ENCODE data around the gene GRK3. TPM values are rescaled to one million over a fixed set of nuclear protein-coding genes. Genes with fewer than 3 reads are reported as not detected.

Gene GRK3
- total RNA-seq, 2 donors from 2014 or later = 19.4 to 21.0 TPM

DNA sequence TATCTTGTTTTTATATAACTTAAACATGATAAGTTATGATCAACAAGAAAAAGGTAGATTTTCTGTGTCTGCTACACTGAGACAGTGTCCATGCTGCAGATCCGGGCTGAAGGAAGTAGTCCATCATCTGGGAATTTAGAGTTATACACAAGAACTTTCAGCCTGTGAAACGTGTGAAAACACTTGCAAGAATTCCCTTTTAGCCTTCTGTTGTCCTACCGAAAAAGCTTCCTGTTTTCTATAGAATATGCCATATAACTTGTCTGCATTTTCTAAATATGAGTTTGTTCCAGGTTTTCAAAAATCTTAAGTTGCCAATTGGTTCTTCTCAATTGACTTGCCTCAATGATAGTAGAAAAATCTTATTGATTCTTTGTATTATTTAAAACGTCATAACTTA lies 113.2 kb downstream of the GRK3 start:
- H3K36me3 ChIP-seq (ENCODE audit: control insufficient read depth, insufficient read depth, low read length) = no peaks in the 10 kb centered on the region
- no peaks in the 10 kb centered on the region for H3K4me1 ChIP-seq (ENCODE audit: control insufficient read depth, insufficient read depth, low read length)
- H3K9me3 ChIP-seq (ENCODE audit: control insufficient read depth, low read length) = no peaks in the 10 kb centered on the region
- TF ChIP-seq, protein P1, sequence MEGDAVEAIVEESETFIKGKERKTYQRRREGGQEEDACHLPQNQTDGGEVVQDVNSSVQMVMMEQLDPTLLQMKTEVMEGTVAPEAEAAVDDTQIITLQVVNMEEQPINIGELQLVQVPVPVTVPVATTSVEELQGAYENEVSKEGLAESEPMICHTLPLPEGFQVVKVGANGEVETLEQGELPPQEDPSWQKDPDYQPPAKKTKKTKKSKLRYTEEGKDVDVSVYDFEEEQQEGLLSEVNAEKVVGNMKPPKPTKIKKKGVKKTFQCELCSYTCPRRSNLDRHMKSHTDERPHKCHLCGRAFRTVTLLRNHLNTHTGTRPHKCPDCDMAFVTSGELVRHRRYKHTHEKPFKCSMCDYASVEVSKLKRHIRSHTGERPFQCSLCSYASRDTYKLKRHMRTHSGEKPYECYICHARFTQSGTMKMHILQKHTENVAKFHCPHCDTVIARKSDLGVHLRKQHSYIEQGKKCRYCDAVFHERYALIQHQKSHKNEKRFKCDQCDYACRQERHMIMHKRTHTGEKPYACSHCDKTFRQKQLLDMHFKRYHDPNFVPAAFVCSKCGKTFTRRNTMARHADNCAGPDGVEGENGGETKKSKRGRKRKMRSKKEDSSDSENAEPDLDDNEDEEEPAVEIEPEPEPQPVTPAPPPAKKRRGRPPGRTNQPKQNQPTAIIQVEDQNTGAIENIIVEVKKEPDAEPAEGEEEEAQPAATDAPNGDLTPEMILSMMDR (conservative IDR thresholded peaks at IDR 0.05) = no peak
- no peaks in the 10 kb centered on the region for H3K4me1 Mint-ChIP-seq
- no peaks in the 10 kb centered on the region for H3K9me3 Mint-ChIP-seq
- no peak overlapping the region for H3K27ac ChIP-seq (ENCODE audit: low read depth, low read length)
- H3K36me3 Mint-ChIP-seq (ENCODE audit: low read depth) = peaks cover 2% of the 10 kb centered on the region
- no peak overlapping the region for H3K4me3 Mint-ChIP-seq
- DNase-seq = no peak
- H3K27me3 Mint-ChIP-seq (ENCODE audit: insufficient read depth) = no peaks in the 10 kb centered on the region
- H3K27me3 ChIP-seq (ENCODE audit: control insufficient read depth, insufficient read depth, low read length, poor library complexity, severe bottlenecking) = no peaks in the 10 kb centered on the region
- WGBS, 2 experiments (ENCODE audit: insufficient coverage in 1 of 2, insufficient read length in 1 of 2) = 93 to 98% methylated on average over 3 of the region's 4 CpGs
- H3K27ac Mint-ChIP-seq = no peak overlapping the region
- no peak overlapping the region for H3K4me3 ChIP-seq (ENCODE audit: low read length)
- H3K9ac ChIP-seq (ENCODE audit: extremely low read depth, low read length, poor library complexity, severe bottlenecking) = no peak overlapping the region

DNA sequence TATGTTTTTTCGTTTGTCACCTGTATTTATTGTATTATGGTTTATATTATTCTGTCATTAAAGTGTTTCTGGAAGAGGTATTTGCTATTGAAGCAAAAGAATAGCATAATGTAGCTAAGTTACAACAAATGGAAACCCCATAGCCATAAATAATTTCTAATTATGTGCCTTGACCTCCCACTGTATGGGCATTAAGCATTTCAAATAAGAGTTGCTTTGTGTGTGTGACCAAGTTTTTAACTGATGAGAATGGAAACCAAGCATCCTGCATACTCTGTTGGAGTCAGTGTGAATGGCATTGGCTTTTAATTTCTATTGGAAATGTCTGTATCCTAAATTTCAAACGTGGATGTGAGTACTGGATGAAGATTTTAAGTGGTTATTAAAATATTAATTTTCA lies 115.6 kb downstream of the GRK3 start:
- Mint-ChIP-seq H3K27ac (no peak overlapping the region), H3K4me1 (no peaks in the 10 kb centered on the region), H3K36me3 (ENCODE audit: low read depth) (peaks cover 7% of the 10 kb centered on the region), H3K27me3 (ENCODE audit: insufficient read depth) (no peaks in the 10 kb centered on the region), H3K4me3 (no peak overlapping the region), H3K9me3 (no peaks in the 10 kb centered on the region)
- Histone ChIP-seq H3K4me1 (ENCODE audit: control insufficient read depth, insufficient read depth, low read length) (no peaks in the 10 kb centered on the region), H3K4me3 (ENCODE audit: low read length) (no peak overlapping the region), H3K36me3 (ENCODE audit: control insufficient read depth, insufficient read depth, low read length) (no peaks in the 10 kb centered on the region), H3K27ac (ENCODE audit: low read depth, low read length) (no peak overlapping the region), H3K9ac (ENCODE audit: extremely low read depth, low read length, poor library complexity, severe bottlenecking) (no peak overlapping the region), H3K27me3 (ENCODE audit: control insufficient read depth, insufficient read depth, low read length, poor library complexity, severe bottlenecking) (no peaks in the 10 kb centered on the region), H3K9me3 (ENCODE audit: control insufficient read depth, low read length) (no peaks in the 10 kb centered on the region)
- 90% methylated on average over 1 of the region's 2 CpGs; no CpG with 5 or more reads in 1 of the 2 experiments for WGBS, 2 experiments (ENCODE audit: insufficient coverage in 1 of 2, insufficient read length in 1 of 2)
- TF ChIP-seq, protein P1 (conservative IDR thresholded peaks at IDR 0.05) = no peak
- DNase-seq = no peak

DNA sequence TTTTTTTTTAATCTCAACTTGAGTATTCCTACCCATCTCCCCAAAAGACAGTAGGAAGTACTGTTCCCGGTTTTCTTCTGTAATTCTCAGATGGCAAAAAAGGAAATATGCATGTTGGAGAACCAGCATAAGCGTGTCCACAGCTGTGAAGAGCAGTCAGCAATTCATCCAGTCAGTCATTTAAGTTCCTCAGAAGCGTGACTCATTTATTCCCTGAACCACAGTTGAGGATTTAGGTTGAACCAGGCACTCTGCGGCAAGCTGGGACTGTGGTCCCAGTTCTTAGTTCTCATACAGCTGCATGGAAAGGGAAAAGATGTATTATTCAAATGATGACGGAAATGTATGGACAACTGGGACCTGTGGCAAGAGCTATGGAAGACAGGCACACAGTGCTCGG lies 116.5 kb downstream of the GRK3 start:
- H3K4me1 ChIP-seq (ENCODE audit: control insufficient read depth, insufficient read depth, low read length) = no peaks in the 10 kb centered on the region
- H3K4me3 ChIP-seq (ENCODE audit: low read length) = no peak overlapping the region
- no peaks in the 10 kb centered on the region for H3K27me3 ChIP-seq (ENCODE audit: control insufficient read depth, insufficient read depth, low read length, poor library complexity, severe bottlenecking)
- no peak overlapping the region for H3K27ac Mint-ChIP-seq
- no peak overlapping the region for H3K9ac ChIP-seq (ENCODE audit: extremely low read depth, low read length, poor library complexity, severe bottlenecking)
- peaks cover 5% of the 10 kb centered on the region for H3K36me3 Mint-ChIP-seq (ENCODE audit: low read depth)
- H3K36me3 ChIP-seq (ENCODE audit: control insufficient read depth, insufficient read depth, low read length) = no peaks in the 10 kb centered on the region
- H3K27ac ChIP-seq (ENCODE audit: low read depth, low read length) = no peak overlapping the region
- H3K9me3 Mint-ChIP-seq = no peaks in the 10 kb centered on the region
- H3K4me3 Mint-ChIP-seq = no peak overlapping the region
- H3K4me1 Mint-ChIP-seq = no peaks in the 10 kb centered on the region
- TF ChIP-seq, protein P1 (conservative IDR thresholded peaks at IDR 0.05) = no peak
- DNase-seq = no peak
- H3K9me3 ChIP-seq (ENCODE audit: control insufficient read depth, low read length) = no peaks in the 10 kb centered on the region
- 95 to 100% methylated on average over 6 of the region's 6 CpGs for WGBS, 2 experiments (ENCODE audit: insufficient coverage in 1 of 2, insufficient read length in 1 of 2)
- H3K27me3 Mint-ChIP-seq (ENCODE audit: insufficient read depth) = no peaks in the 10 kb centered on the region

Data from endodermal cell (in vitro differentiated cells).